CD4-positive, alpha-beta T cell treated with Interleukin-6 at 100 ng/mL for 8 hours (primary cell): ENCODE measurements around the gene EIF2D.

ENCODE experiments used
- DNase-seq: peaks from one replicate; pipeline ENCODE4 v3.0.0-alpha.2; 2020; ENCODE audit warnings: mixed read lengths, low spot score

EIF2D gene

GRCh38 chr1:206547104-206547503, 65.2 kb downstream of the EIF2D start:
- no peak for DNase-seq

GRCh38 chr1:206545351-206545750, 66.9 kb downstream of the EIF2D start:
- DNase-seq = no peak

- DNase-seq = peak; percentile 74
Measured at GRCh38 chr1:206544562-206545257, 67.6 kb downstream of the EIF2D start.
